NB4 (cell line): ENCODE results near the gene WASHC2C.
"Not testable (repeated sequence)": the region's sequence is repeated elsewhere in the genome, so short reads cannot be mapped to it uniquely, and the experiment has no call there.

Experiments
- DNase-seq: peaks from one replicate; pipeline ENCODE4 v3.0.0; 2010; ENCODE audit warnings: low read depth
- H3K4me3 ChIP-seq: one replicate; pipeline ENCODE4 v1.5.1; 2011; ENCODE audit warnings: mild to moderate bottlenecking, low read depth, low read length, moderate library complexity

Gene WASHC2C

GRCh38 chr10:45756065-45756464 lies 29.0 kb downstream of the WASHC2C start:
- not testable (repeated sequence) for DNase-seq, H3K4me3 ChIP-seq

GRCh38 chr10:45757661-45758396 lies 30.8 kb downstream of the WASHC2C start:
- DNase-seq, H3K4me3 ChIP-seq: not testable (repeated sequence)

GRCh38 chr10:45761622-45762021 lies 34.6 kb downstream of the WASHC2C start:
- DNase-seq, H3K4me3 ChIP-seq: not testable (repeated sequence)

- not testable (repeated sequence) for DNase-seq, H3K4me3 ChIP-seq
These were observed 36.0 kb downstream of the WASHC2C start for GRCh38 chr10:45763037-45763436.

- DNase-seq, H3K4me3 ChIP-seq: not testable (repeated sequence)
These were observed 41.3 kb downstream of the WASHC2C start for GRCh38 chr10:45768334-45768733.

GRCh38 chr10:45771757-45772461 lies 44.8 kb downstream of the WASHC2C start:
- DNase-seq, H3K4me3 ChIP-seq: not testable (repeated sequence)

- H3K4me3 ChIP-seq, DNase-seq: not testable (repeated sequence)
These were observed 59.2 kb downstream of the WASHC2C start for GRCh38 chr10:45786217-45786616.

GRCh38 chr10:45787212-45787741 lies 60.2 kb downstream of the WASHC2C start:
- not testable (repeated sequence) for H3K4me3 ChIP-seq, DNase-seq

GRCh38 chr10:45789991-45790390 lies 62.9 kb downstream of the WASHC2C start:
- not testable (repeated sequence) for H3K4me3 ChIP-seq, DNase-seq

GRCh38 chr10:45790694-45791426 lies 63.8 kb downstream of the WASHC2C start:
- H3K4me3 ChIP-seq, DNase-seq: not testable (repeated sequence)

- not testable (repeated sequence) for H3K4me3 ChIP-seq
These were observed 67.7 kb downstream of the WASHC2C start for GRCh38 chr10:45794761-45795160.

GRCh38 chr10:45803060-45804010 lies 76.3 kb downstream of the WASHC2C start:
- DNase-seq = peak; percentile 13
- not testable (repeated sequence) for H3K4me3 ChIP-seq

More at GRCh38 chr10:45794761-45795160, 67.7 kb downstream of the WASHC2C start:
- not testable (repeated sequence) for DNase-seq

GRCh38 chr10:45804996-45805395 lies 77.9 kb downstream of the WASHC2C start:
- DNase-seq, H3K4me3 ChIP-seq: not testable (repeated sequence)
